GM18909 (cell line): Measurements from ENCODE around the gene CPXM2.

Source experiments
- ATAC-seq: cut with Tn5 transposase; IDR thresholded peaks from one replicate; pipeline ENCODE4 v1.9.1; 2021; ENCODE audit warnings: mild to moderate bottlenecking; ENCODE audit not compliant: unreplicated experiment, poor library complexity

The CPXM2 gene

GRCh38 chr10:123717336-123717735, 174.3 kb downstream of the CPXM2 start:
- no peak for ATAC-seq

DNA sequence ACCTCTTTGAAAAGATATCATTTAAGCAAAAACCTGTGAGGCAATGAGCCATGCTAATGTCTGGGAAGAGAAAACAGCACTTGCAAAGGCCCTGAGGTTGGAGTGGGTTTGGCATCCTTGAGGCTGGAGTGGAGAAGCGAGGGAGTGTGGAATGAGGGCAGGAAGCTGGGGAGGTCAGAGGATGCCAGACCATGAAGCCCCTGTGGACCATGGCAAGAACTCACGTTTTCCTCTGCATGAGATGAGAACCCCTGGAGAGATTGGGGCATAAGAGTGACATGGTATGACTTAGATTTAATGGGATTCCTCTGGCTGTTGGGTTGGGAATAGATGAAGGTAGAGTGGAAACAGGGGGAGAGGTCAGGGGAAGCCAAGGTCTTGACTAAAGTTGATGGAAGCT, 176.1 kb downstream of the CPXM2 start:
- no peak for ATAC-seq

GRCh38 chr10:123706236-123706635, 185.4 kb downstream of the CPXM2 start:
- ATAC-seq: no peak

DNA sequence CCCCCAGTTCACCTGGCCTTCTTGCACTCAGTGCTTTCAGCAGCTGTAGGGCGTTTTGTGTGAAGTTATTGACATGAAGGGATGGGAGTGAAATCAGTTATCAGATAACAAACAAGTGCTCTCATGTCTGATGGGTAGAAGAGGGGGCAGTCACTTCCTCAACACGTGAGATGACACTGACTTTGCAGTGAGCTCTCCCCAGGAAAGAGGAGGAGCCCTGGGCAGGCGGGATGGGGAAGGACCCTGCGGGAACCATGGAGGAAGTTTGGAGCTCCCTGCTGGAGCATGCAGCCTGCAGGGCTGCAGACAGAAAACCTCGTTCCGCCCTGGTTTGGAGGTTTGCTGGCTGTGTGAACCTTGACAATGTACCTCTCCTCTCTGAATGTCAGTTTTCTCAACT, 186.8 kb downstream of the CPXM2 start:
- no peak for ATAC-seq

- ATAC-seq: no peak
Measured at GRCh38 chr10:123704076-123704475, 187.5 kb downstream of the CPXM2 start.

DNA sequence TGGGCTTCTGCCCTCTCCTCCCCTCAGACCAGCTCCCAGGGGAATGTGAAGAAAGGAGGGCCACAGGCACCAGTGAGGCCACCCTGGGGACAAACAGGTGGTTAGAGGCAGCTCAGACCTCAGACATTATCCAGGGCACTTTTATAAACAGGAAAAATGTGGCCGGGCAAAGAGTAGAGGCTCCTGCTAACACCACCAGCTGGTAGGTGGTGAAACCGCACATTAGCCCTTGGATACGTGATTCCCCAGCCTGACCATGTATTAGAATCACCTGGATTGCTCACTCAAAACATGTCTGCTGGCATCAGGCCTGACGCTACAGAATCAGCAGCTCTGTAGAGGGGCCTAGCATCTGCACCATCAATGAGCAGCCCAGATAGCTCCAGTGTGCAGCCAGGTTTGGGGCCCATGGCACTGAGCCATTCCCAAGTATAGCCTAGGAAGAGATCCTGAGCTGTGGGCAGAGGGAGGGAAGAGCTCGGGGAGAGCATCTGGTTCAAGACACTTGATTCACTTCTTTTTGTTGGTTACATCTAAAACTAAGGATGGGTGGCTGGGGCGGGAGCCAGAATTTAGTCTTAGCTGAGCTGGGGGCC, 188.3 kb downstream of the CPXM2 start:
- ATAC-seq: no peak
